K562 (cell line): ENCODE results near the gene KATNAL1. TPM values are rescaled to one million over a fixed set of nuclear protein-coding genes. Genes with fewer than 3 reads are reported as not detected.

Source experiments
- ATAC-seq: fragments of 200-7000 bp; cut with Tn5 transposase; 3 replicates; pipeline ENCODE4 v1.9.1; 2020; ENCODE audit warnings: moderate library complexity
- BruUV-seq: library from RNA; stranded (reverse); fragments of 400-500 nt; replicated peaks from 2 replicates; lab custom pipeline; 2021; lab: Mats Ljungman, UMichigan
- CTCF ChIA-PET: fragments of 300-600 bp; formaldehyde crosslinking; extraction: SDS; loops from one replicate; lab custom pipeline; 2021; ENCODE audit warnings: low intra/inter-chr PET ratio; lab: Yijun Ruan, JAX
- POLR2A ChIA-PET: fragments of 300-600, 350-650 bp; sonication (Branson Sonifier 250); formaldehyde crosslinking; extraction: SDS; loops from one replicate; lab custom pipeline; 2021; ENCODE audit warnings: antibody characterized with exemption, inconsistent platforms; lab: Yijun Ruan, JAX
- DNase-seq, 4 experiments: peaks; one replicate each; pipeline versions ENCODE4 v3.0.0 to v3.0.0-alpha.2; 2011 to 2018; ENCODE audit warnings: low spot score in 3 of 4, mixed read lengths in 3 of 4; ENCODE audit errors: extremely low read depth in 1 of 4
- FAIRE-seq: peaks from 2 replicates; lab custom pipeline; 2011; peaks lifted over from hg19 to GRCh38; lab: Jason Lieb, UNC
- H2AFZ ChIP-seq: 2 replicates; pipeline ENCODE4 v1.6.0; 2011; ENCODE audit warnings: low read depth, low read length, control low read depth, inconsistent platforms
- H3K27ac ChIP-seq: fragments of 200-600 bp; 3 replicates; pipeline ENCODE4 v1.8.0; 2011; ENCODE audit warnings: low read depth, mild to moderate bottlenecking, control low read depth, inconsistent platforms, low read length, moderate library complexity, mixed read lengths; ENCODE audit errors: extremely low read depth
- H3K27me3 ChIP-seq, 2 experiments: fragments of 300-600 bp in 1 of 2; 2 replicates in 1 of 2; 3 replicates in 1 of 2; pipeline versions ENCODE4 v1.6.0 to v1.8.0; 2011; ENCODE audit warnings: inconsistent platforms in 2 of 2, low read length in 2 of 2, mild to moderate bottlenecking in 1 of 2, mixed read lengths in 1 of 2, moderate library complexity in 1 of 2; ENCODE audit not compliant: control insufficient read depth in 2 of 2, insufficient read depth in 2 of 2
- H3K36me3 ChIP-seq: fragments of 300-600 bp; 3 replicates; pipeline ENCODE4 v1.8.0; 2011; ENCODE audit warnings: mild to moderate bottlenecking, low read length, inconsistent platforms; ENCODE audit not compliant: control insufficient read depth, insufficient read depth
- H3K4me1 ChIP-seq, 2 experiments: fragments of 200-600 bp in 1 of 2; replicated peaks in 1 of 2; 2 replicates in 1 of 2; 3 replicates in 1 of 2; pipeline versions ENCODE4 v1.5.1 to v1.8.0; 2011; ENCODE audit warnings: inconsistent platforms in 2 of 2, low read length in 2 of 2, mild to moderate bottlenecking in 1 of 2, mixed read lengths in 1 of 2, moderate library complexity in 1 of 2; ENCODE audit not compliant: control insufficient read depth in 2 of 2, insufficient read depth in 2 of 2
- H3K4me2 ChIP-seq: 2 replicates; pipeline ENCODE4 v1.6.1; 2011; ENCODE audit warnings: low read length, control low read depth, inconsistent platforms, mixed read lengths; ENCODE audit not compliant: insufficient read depth
- H3K4me3 ChIP-seq: fragments of 200-600 bp; sonication (generic), shearing (Covaris generic); 2 replicates; pipeline ENCODE4 v1.5.1; 2016; ENCODE audit warnings: control low read depth, inconsistent platforms
- H3K79me2 ChIP-seq: fragments of 200-600 bp; 3 replicates; pipeline ENCODE4 v1.8.0; 2011; ENCODE audit warnings: low read length, inconsistent platforms; ENCODE audit not compliant: control insufficient read depth, insufficient read depth
- H3K9ac ChIP-seq, 2 experiments: 2 replicates each; pipeline versions ENCODE4 v1.6.0 to v1.6.1; 2011; ENCODE audit warnings: low read depth in 2 of 2, low read length in 2 of 2, control low read depth in 1 of 2, inconsistent platforms in 1 of 2, mild to moderate bottlenecking in 1 of 2, mixed read lengths in 1 of 2; ENCODE audit not compliant: insufficient read depth in 1 of 2
- H3K9me1 ChIP-seq: one replicate; pipeline ENCODE4 v1.6.0; 2011; ENCODE audit warnings: inconsistent platforms, mild to moderate bottlenecking, low read length, moderate library complexity; ENCODE audit not compliant: control insufficient read depth, insufficient read depth
- H3K9me3 ChIP-seq: replicated peaks from 2 replicates; pipeline ENCODE4 v1.5.1; 2011; ENCODE audit warnings: low read depth, low read length, inconsistent platforms; ENCODE audit not compliant: control insufficient read depth, insufficient read depth
- H4K20me1 ChIP-seq: replicated peaks from 2 replicates; pipeline ENCODE4 v1.6.1; 2011; ENCODE audit warnings: low read length, inconsistent platforms, mixed read lengths; ENCODE audit not compliant: control insufficient read depth, insufficient read depth
- ATF1 ChIP-seq, 2 experiments: fragments of 450-650 bp in 1 of 2; IDR thresholded peaks; 2 replicates each; pipeline ENCODE4 v1.6.1; 2016; ENCODE audit warnings: missing compliant biosample characterization in 1 of 2, missing genetic modification characterization in 1 of 2
- CTBP1 ChIP-seq: fragments of 450-650 bp; IDR thresholded peaks from 2 replicates; pipeline ENCODE4 v1.6.1; 2016; ENCODE audit warnings: borderline replicate concordance
- FOXA1 ChIP-seq: fragments of 450-650 bp; IDR thresholded peaks from 2 replicates; pipeline ENCODE4 v1.6.1; 2016; ENCODE audit warnings: mild to moderate bottlenecking, borderline replicate concordance
- FOXO4 ChIP-seq: fragments of 450-650 bp; formaldehyde crosslinking; IDR thresholded peaks from 2 replicates; pipeline ENCODE4 v1.4.0; 2020; ENCODE audit warnings: mild to moderate bottlenecking, moderate library complexity
- HMG20A ChIP-seq: fragments of 450-650 bp; formaldehyde crosslinking; conservative IDR thresholded peaks from 2 replicates; pipeline ENCODE4 v1.4.0; 2020; ENCODE audit warnings: mild to moderate bottlenecking, mixed read lengths
- MAZ ChIP-seq, 2 experiments: fragments of 450-650 bp in 1 of 2; sonication (generic) in 1 of 2; formaldehyde crosslinking; IDR thresholded peaks in 1 of 2; conservative IDR thresholded peaks in 1 of 2; 2 replicates each; pipeline versions ENCODE4 v1.4.0 to v1.5.0; 2020; ENCODE audit warnings: mild to moderate bottlenecking in 1 of 2, missing genetic modification reagents in 1 of 2
- NFRKB ChIP-seq: fragments of 450-650 bp; IDR thresholded peaks from 2 replicates; pipeline ENCODE4 v1.6.1; 2016; ENCODE audit warnings: low read depth
- NR0B1 ChIP-seq: fragments of 450-650 bp; IDR thresholded peaks from one replicate; pipeline ENCODE4 v1.6.1; 2018; ENCODE audit warnings: mild to moderate bottlenecking, moderate library complexity; ENCODE audit not compliant: partially characterized antibody
- NR4A1 ChIP-seq, 2 experiments: fragments of 250-450 bp in 1 of 2; fragments of 450-650 bp in 1 of 2; sonication (Bioruptor Pico) in 1 of 2; IDR thresholded peaks; 2 replicates each; pipeline versions ENCODE4 v1.4.0 to v1.6.1; 2016 to 2020; ENCODE audit warnings: mild to moderate bottlenecking in 2 of 2, missing compliant biosample characterization in 1 of 2, missing genetic modification characterization in 1 of 2, moderate library complexity in 1 of 2
- POLR2G ChIP-seq: fragments of 200-400 bp; formaldehyde crosslinking; IDR thresholded peaks from 2 replicates; pipeline ENCODE4 v1.6.1; 2017; ENCODE audit warnings: low read depth, mild to moderate bottlenecking, antibody characterized with exemption, low read length, moderate library complexity
- RAD51 ChIP-seq: fragments of 450-650 bp; IDR thresholded peaks from 2 replicates; pipeline ENCODE4 v1.7.1; 2016; ENCODE audit warnings: low read depth, mild to moderate bottlenecking, borderline replicate concordance
- SMARCE1 ChIP-seq: fragments of 450-650 bp; IDR thresholded peaks from 2 replicates; pipeline ENCODE4 v1.7.1; 2016; ENCODE audit warnings: mild to moderate bottlenecking
- TRIM28 ChIP-seq: fragments of 450-650 bp; IDR thresholded peaks from 2 replicates; pipeline ENCODE4 v1.6.1; 2017
- ZKSCAN3 ChIP-seq: fragments of 250-450 bp; sonication (Bioruptor Pico); IDR thresholded peaks from 2 replicates; pipeline ENCODE4 v1.4.0; 2020
- ZNF282 ChIP-seq: sonication (generic); formaldehyde crosslinking; IDR thresholded peaks from 2 replicates; pipeline ENCODE4 v1.8.1; 2023; ENCODE audit warnings: missing genetic modification reagents
- WGBS: fragments of 100-300 bp; shearing (Covaris generic); methylation state at CpG from one replicate; pipeline ENCODE4 v1.1.6; 2016; ENCODE audit warnings: low coverage, mixed read lengths; ENCODE audit not compliant: insufficient coverage; ENCODE audit errors: missing lambda C conversion rate; 5-methylcytosine and 5-hydroxymethylcytosine counted together
- in situ Hi-C: fragments of 300-500 bp; cut with MboI; formaldehyde crosslinking; loops from 4 replicates; pipeline ENCODE4 v1.15.0; 2018; ENCODE audit warnings: inconsistent platforms, mixed read lengths
- intact Hi-C: fragments of 100-400 bp; cut with micrococcal nuclease; formaldehyde crosslinking; loops from 2 replicates; pipeline ENCODE4 v1.14.2; 2022
- polyA plus RNA-seq, 8 experiments: library from polyadenylated mRNA; depleted of rRNA in 4 of 8; stranded (reverse) in 5 of 8; unstranded in 3 of 8; fragments of >200 nt; fragmentation: Nextera tagmentation in 2 of 8; fragmentation: Illumina TruSeq in 1 of 8; extraction: Ambion mirVana in 2 of 8; extraction: Trizol in 1 of 8; gene quantifications; 2 replicates each; pipeline versions ENCODE4 v1.2.1 to v1.2.3, GENCODE V29; 2011 to 2014; ENCODE audit warnings: inconsistent platforms in 1 of 8, missing spikeins in 1 of 8
- total RNA-seq, 7 experiments: library from RNA; depleted of rRNA in 6 of 7; stranded (reverse); fragments of >200 nt in 6 of 7; fragmentation: Illumina TruSeq in 2 of 7; extraction: Trizol in 2 of 7; gene quantifications; 2 replicates each; pipeline versions ENCODE4 v1.2.1 to v1.2.3, GENCODE V29; 2011 to 2021; ENCODE audit warnings: low replicate concordance in 1 of 7

The KATNAL1 gene
- total and polyA plus RNA-seq, 9 of the 15 experiments (the other 6 are each of a cell fraction or from before 2014, with no cell fraction given): 2.5 to 8.2 (median 5.5) TPM

- ChIA-PET POLR2A (interaction anchor here (0.6 kb wide), 1 partner anchor 381 kb away, joined by 3 read pairs; no protein-coding TSS in a partner anchor), CTCF (no interaction called here)
- TF ChIP-seq ZKSCAN3 (CRISPR knock-in tag) (no peak), HMG20A (no peak), TRIM28 (no peak), FOXO4 (CRISPR knock-in tag) (no peak), NFRKB (no peak)
- H3K9me3 ChIP-seq: no peaks in the 10 kb centered on the region
- no peaks in the 10 kb centered on the region for H4K20me1 ChIP-seq
- WGBS: 4% methylated on average over 9 of the region's 9 CpGs
- in situ Hi-C loops: no loop called here
- DNase-seq: no peak
- H3K36me3 ChIP-seq: no peaks in the 10 kb centered on the region
- H3K79me2 ChIP-seq: no peaks in the 10 kb centered on the region
- no peak overlapping the region for H3K4me2 ChIP-seq
- no TSS peak for BruUV-seq
- H3K4me3 ChIP-seq: no peak overlapping the region
- no peaks in the 10 kb centered on the region for H3K9me1 ChIP-seq
- no peak for FAIRE-seq
- ATAC-seq: no peak
- H3K9ac ChIP-seq: no peak overlapping the region
- peaks cover 3 to 38% of the 10 kb centered on the region in 2 experiments; a peak in 3 of 5 replicates for H3K27me3 ChIP-seq
- H2AFZ ChIP-seq: no peak overlapping the region
- intact Hi-C loops: no loop called here
- H3K4me1 ChIP-seq: no peaks in the 10 kb centered on the region
- no peak overlapping the region for H3K27ac ChIP-seq
These were observed 136.8 kb downstream of the KATNAL1 start for GRCh38 chr13:30170569-30170968.

GRCh38 chr13:30169442-30169841 is 137.9 kb downstream of the KATNAL1 start:
- Histone ChIP-seq H3K27ac (no peak overlapping the region), H3K36me3 (no peaks in the 10 kb centered on the region), H3K9me1 (no peaks in the 10 kb centered on the region), H2AFZ (no peak overlapping the region), H3K4me1 (no peaks in the 10 kb centered on the region), H3K9me3 (no peaks in the 10 kb centered on the region), H3K9ac (no peak overlapping the region), H3K27me3 (peaks cover 3 to 39% of the 10 kb centered on the region in 2 experiments; a peak in 3 of 5 replicates), H4K20me1 (no peaks in the 10 kb centered on the region), H3K4me3 (no peak overlapping the region), H3K79me2 (no peaks in the 10 kb centered on the region), H3K4me2 (no peak overlapping the region)
- ATAC-seq (no peak), FAIRE-seq (no peak), DNase-seq (no peak)
- ChIA-PET POLR2A (interaction anchor here (1.5 kb wide), 1 partner anchor 9 kb away, joined by 4 read pairs; no protein-coding TSS in a partner anchor), CTCF (no interaction called here)
- in situ Hi-C loops (no loop called here), intact Hi-C loops (no loop called here)
- 0% methylated on average over 2 of the region's 2 CpGs for WGBS
- BruUV-seq: no TSS peak
- TF ChIP-seq MAZ (CRISPR knock-in tag; conservative IDR thresholded peaks at IDR 0.05 in 1 of 2, IDR thresholded peaks at IDR 0.05 in 1 of 2): no peak
- no peak for TF ChIP-seq RAD51
- no peak for TF ChIP-seq SMARCE1
- TF ChIP-seq ATF1 (CRISPR knock-in tag; IDR thresholded peaks at IDR 0.05): no peak
- TF ChIP-seq ATF1 (tag; IDR thresholded peaks at IDR 0.05): no peak
- no peak for TF ChIP-seq FOXA1
- TF ChIP-seq NR4A1 (CRISPR knock-in tag; IDR thresholded peaks at IDR 0.05): no peak
- no peak for TF ChIP-seq NR4A1 (tag; IDR thresholded peaks at IDR 0.05)
- TF ChIP-seq NR0B1: no peak
- no peak for TF ChIP-seq CTBP1
- no peak for TF ChIP-seq ZNF282 (CRISPR knock-in tag)
- no peak for TF ChIP-seq POLR2G
